Right lobe of liver (tissue), 6 donors: ENCODE measurements around the gene PCCA. TPM values are rescaled to one million over a fixed set of nuclear protein-coding genes. Genes with fewer than 3 reads are reported as not detected.
A peak's percentile ranks its signal among the peaks of the same experiment; 100 is the strongest.

Source experiments
- ATAC-seq, 4 donors: fragments of 200-7000 bp; cut with Tn5 transposase; one replicate each; pipeline ENCODE4 v1.9.1; 2020; ENCODE audit warnings: mild to moderate bottlenecking in 4 of 4, moderate library complexity in 4 of 4
- DNase-seq, 3 donors: peaks; one replicate each; pipeline ENCODE4 v3.0.0-alpha.2; 2020
- H3K27ac ChIP-seq, 3 donors: fragments of 200-600 bp; one replicate each; pipeline ENCODE4 v1.8.0; 2022
- H3K27me3 ChIP-seq, 2 donors: fragments of 200-600 bp; one replicate each; pipeline ENCODE4 v1.8.0; 2022
- H3K36me3 ChIP-seq, 4 donors: fragments of 200-600 bp; sonication (generic) in 1 of 4; one replicate each; pipeline versions ENCODE4 v1.5.1 to v1.8.0; 2017 to 2022; ENCODE audit warnings: control low read depth in 1 of 4
- H3K4me1 ChIP-seq, 4 donors: fragments of 200-600 bp; sonication (generic) in 1 of 4; one replicate each; pipeline versions ENCODE4 v1.5.1 to v1.8.0; 2017 to 2022; ENCODE audit warnings: control low read depth in 1 of 4
- H3K4me3 ChIP-seq, 3 donors: fragments of 200-600 bp; one replicate each; pipeline ENCODE4 v1.8.0; 2022
- H3K9me3 ChIP-seq, 4 donors: fragments of 200-600 bp; sonication (generic) in 1 of 4; one replicate each; pipeline versions ENCODE4 v1.5.1 to v1.8.0; 2017 to 2022; ENCODE audit warnings: control low read depth in 1 of 4
- POLR2A ChIP-seq: fragments of 450-650 bp; IDR thresholded peaks from one replicate; pipeline ENCODE4 v1.6.1; 2017; ENCODE audit warnings: antibody characterized with exemption, mild to moderate bottlenecking
- WGBS: methylation state at CpG from one replicate; pipeline ENCODE4 v1.1.6; 2018; ENCODE audit warnings: low coverage, low lambda C conversion rate; ENCODE audit not compliant: insufficient coverage; ENCODE audit errors: missing lambda C conversion rate; 5-methylcytosine and 5-hydroxymethylcytosine counted together
- intact Hi-C, 2 donors: fragments of 100-400 bp; cut with DNase I; formaldehyde crosslinking; loops; one replicate each; pipeline versions ENCODE4 v1.11.2 to v1.14.1; 2022
- total RNA-seq, 6 experiments: library from RNA; depleted of rRNA in 2 of 6; stranded (reverse); fragments of >200 nt in 2 of 6; fragmentation: NEBNext Ultra II Directional in 3 of 6; extraction: Animal tissue kit (Norgen Biotek cat#: 25700) in 3 of 6; gene quantifications; one replicate each; pipeline versions ENCODE4 v1.1.0 to v1.2.4, GENCODE V29; 2016 to 2023
- TF ChIP-seq, protein P1 (sequence below), 4 donors: fragments of 200-600 bp in 3 of 4; fragments of 450-650 bp in 1 of 4; IDR thresholded peaks; one replicate each; pipeline versions ENCODE4 v1.5.1 to v1.8.0; 2016 to 2022; ENCODE audit warnings: antibody characterized with exemption in 4 of 4, mild to moderate bottlenecking in 2 of 4
- donor health status: DM: no; HTN: yes; CAD: no.
- donor health status: DM: no; HTN: no; CAD: no.
- donor health status: DM: no; HTN: no; CAD: no.
- donor health status: DM: no; HTN: yes; CAD: no.
- donor health status: DM: no; HTN: yes; CAD: no.

PCCA gene
- total RNA-seq, 6 experiments from 2014 or later, result 58.2 to 161 (median 85.2) TPM

- TF ChIP-seq POLR2A, result no peak
- TF ChIP-seq, protein P1, sequence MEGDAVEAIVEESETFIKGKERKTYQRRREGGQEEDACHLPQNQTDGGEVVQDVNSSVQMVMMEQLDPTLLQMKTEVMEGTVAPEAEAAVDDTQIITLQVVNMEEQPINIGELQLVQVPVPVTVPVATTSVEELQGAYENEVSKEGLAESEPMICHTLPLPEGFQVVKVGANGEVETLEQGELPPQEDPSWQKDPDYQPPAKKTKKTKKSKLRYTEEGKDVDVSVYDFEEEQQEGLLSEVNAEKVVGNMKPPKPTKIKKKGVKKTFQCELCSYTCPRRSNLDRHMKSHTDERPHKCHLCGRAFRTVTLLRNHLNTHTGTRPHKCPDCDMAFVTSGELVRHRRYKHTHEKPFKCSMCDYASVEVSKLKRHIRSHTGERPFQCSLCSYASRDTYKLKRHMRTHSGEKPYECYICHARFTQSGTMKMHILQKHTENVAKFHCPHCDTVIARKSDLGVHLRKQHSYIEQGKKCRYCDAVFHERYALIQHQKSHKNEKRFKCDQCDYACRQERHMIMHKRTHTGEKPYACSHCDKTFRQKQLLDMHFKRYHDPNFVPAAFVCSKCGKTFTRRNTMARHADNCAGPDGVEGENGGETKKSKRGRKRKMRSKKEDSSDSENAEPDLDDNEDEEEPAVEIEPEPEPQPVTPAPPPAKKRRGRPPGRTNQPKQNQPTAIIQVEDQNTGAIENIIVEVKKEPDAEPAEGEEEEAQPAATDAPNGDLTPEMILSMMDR (IDR thresholded peaks at IDR 0.05), result no peak
- ATAC-seq (peak in 1 of 4 donors; percentile 45), DNase-seq (no peak)
- H3K4me1 ChIP-seq, result no peaks in the 10 kb centered on the region
- no peaks in the 10 kb centered on the region for H3K36me3 ChIP-seq
- H3K9me3 ChIP-seq, result no peaks in the 10 kb centered on the region
- 77% methylated on average over 1 of the region's 1 CpG for WGBS
- no peak overlapping the region for H3K27ac ChIP-seq
- H3K4me3 ChIP-seq, result no peak overlapping the region
- intact Hi-C loops, result no loop called here
- H3K27me3 ChIP-seq, result no peaks in the 10 kb centered on the region
These were observed 156.2 kb downstream of the PCCA start for GRCh38 chr13:100245104-100245503.

DNA sequence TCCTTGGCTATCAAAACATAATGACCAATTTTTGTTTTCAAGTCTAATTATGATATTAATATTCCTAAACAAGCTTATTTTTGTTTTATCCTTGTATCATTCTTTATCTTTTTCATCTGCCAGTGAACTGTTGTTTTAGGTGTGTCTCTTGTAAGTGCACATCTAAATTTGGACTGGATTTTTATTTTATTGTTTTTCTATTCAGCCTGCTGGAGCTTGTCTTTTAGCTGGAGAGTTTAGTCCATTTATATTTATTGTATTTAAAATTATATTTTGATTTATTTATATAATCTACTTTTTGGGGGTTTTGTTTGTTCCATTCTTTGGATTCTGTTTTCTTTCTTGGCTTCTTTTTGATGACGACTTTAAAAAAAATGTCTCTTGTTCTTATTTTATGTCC lies 159.0 kb downstream of the PCCA start:
- H3K27ac ChIP-seq, result no peak overlapping the region
- ATAC-seq, result no peak

DNA sequence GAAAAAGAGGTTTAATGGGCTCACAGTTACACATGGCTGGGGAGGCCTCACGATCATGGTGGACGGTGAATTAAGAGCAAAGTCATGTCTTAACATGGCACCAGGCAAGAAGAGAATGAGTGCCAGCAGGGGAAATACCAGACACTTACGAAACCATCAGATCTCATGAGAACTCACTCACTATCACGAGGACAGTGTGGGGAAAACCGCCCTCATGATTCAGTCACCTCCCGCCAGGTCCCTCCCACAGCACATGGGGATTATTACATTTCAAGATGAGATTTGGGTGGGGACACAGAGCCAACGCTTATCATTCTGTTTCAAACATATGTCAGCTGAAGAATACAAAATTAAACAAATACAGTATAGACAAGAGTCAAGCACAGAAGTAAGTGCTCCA lies 165.1 kb downstream of the PCCA start:
- Histone ChIP-seq H3K27ac (no peak overlapping the region), H3K36me3 (no peaks in the 10 kb centered on the region), H3K27me3 (no peaks in the 10 kb centered on the region), H3K4me3 (no peak overlapping the region), H3K4me1 (no peaks in the 10 kb centered on the region), H3K9me3 (no peaks in the 10 kb centered on the region)
- TF ChIP-seq, protein P1 (IDR thresholded peaks at IDR 0.05), result no peak
- no peak for TF ChIP-seq POLR2A
- 87% methylated on average over 7 of the region's 7 CpGs for WGBS
- intact Hi-C loops, result no loop called here
- no peak for DNase-seq
- ATAC-seq, result no peak

More for the DNA sequence above, 159.0 kb downstream of the PCCA start:
- 78% methylated on average over 1 of the region's 1 CpG for WGBS
- no peaks in the 10 kb centered on the region for H3K4me1 ChIP-seq
- no peaks in the 10 kb centered on the region for H3K36me3 ChIP-seq
- no peaks in the 10 kb centered on the region for H3K27me3 ChIP-seq
- no peaks in the 10 kb centered on the region for H3K9me3 ChIP-seq
- TF ChIP-seq, protein P1 (IDR thresholded peaks at IDR 0.05), result no peak
- TF ChIP-seq POLR2A, result no peak
- intact Hi-C loops, result no loop called here
- DNase-seq, result no peak
- no peak overlapping the region for H3K4me3 ChIP-seq

GRCh38 chr13:100262404-100262803 lies 173.5 kb downstream of the PCCA start:
- intact Hi-C loops, result no loop called here
- Histone ChIP-seq H3K4me1 (no peaks in the 10 kb centered on the region), H3K27ac (no peak overlapping the region), H3K9me3 (no peaks in the 10 kb centered on the region), H3K36me3 (no peaks in the 10 kb centered on the region), H3K27me3 (no peaks in the 10 kb centered on the region), H3K4me3 (no peak overlapping the region)
- no peak for TF ChIP-seq POLR2A
- TF ChIP-seq, protein P1 (IDR thresholded peaks at IDR 0.05), result no peak
- DNase-seq, result no peak
- ATAC-seq, result no peak
- 77% methylated on average over 3 of the region's 3 CpGs for WGBS

DNA sequence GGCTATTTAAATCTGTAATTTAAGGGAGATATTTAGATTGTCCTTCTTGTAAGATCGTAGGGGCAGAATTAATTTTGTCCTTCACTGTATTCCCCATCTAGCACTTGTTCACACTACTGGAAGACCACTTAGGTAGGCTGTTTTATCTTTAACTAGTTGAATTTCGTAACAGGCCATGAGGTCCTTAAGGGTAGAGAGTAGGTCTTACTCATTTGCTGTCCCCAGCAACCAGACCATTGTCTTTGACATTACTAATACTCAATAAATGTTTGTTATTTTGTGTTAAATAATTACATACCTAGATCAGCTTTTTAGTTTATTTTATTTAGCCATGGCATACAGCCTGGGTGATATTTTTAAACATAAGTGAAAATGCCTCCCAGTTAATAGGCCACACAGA lies 177.1 kb downstream of the PCCA start:
- intact Hi-C loops, result no loop called here
- no peak overlapping the region for H3K4me3 ChIP-seq
- no peaks in the 10 kb centered on the region for H3K27me3 ChIP-seq
- ATAC-seq (no peak), DNase-seq (no peak)
- peaks cover 0 to 11% (median 4%) of the 10 kb centered on the region in 4 donors for H3K36me3 ChIP-seq
- WGBS, result 83% methylated on average over 1 of the region's 2 CpGs
- H3K27ac ChIP-seq, result no peak overlapping the region
- H3K4me1 ChIP-seq, result no peaks in the 10 kb centered on the region
- H3K9me3 ChIP-seq, result no peaks in the 10 kb centered on the region
- TF ChIP-seq POLR2A, result no peak
- TF ChIP-seq, protein P1 (IDR thresholded peaks at IDR 0.05), result no peak
